Stimulated activated CD4-positive, alpha-beta T cell treated with anti-CD3 and anti-CD28 coated beads, TNF-alpha, amount 100 ng/mL, for 1 hour (primary cell): ENCODE data around the gene AFF3.
"Not testable (repeated sequence)": the region's sequence is repeated elsewhere in the genome, so short reads cannot be mapped to it uniquely, and the experiment has no call there.

Source experiments
- DNase-seq, 3 donors: peaks; one replicate each; pipeline ENCODE4 v3.0.0-alpha.2; 2020; ENCODE audit warnings: low read depth in 3 of 3, low spot score in 1 of 3

Gene AFF3

GRCh38 chr2:99514357-99514756 is 628.0 kb downstream of the AFF3 start:
- DNase-seq, result no peak

GRCh38 chr2:99512181-99512591 is 630.2 kb downstream of the AFF3 start:
- no peak for DNase-seq

GRCh38 chr2:99509387-99509786 is 633.0 kb downstream of the AFF3 start:
- no peak for DNase-seq

GRCh38 chr2:99507937-99508818 is 634.2 kb downstream of the AFF3 start:
- DNase-seq, result no peak

- no peak for DNase-seq
These were observed 637.4 kb downstream of the AFF3 start for GRCh38 chr2:99504844-99505584.

GRCh38 chr2:99503662-99504416 is 638.6 kb downstream of the AFF3 start:
- DNase-seq, result not testable (repeated sequence)

GRCh38 chr2:99496021-99496420 is 646.4 kb downstream of the AFF3 start:
- DNase-seq, result no peak
